Cardiac septum (tissue), 1 donor: Measurements from ENCODE around the gene ABLIM2. TPM values are rescaled to one million over a fixed set of nuclear protein-coding genes. Genes with fewer than 3 reads are reported as not detected.

Experiments
- DNase-seq: peaks from one replicate; pipeline ENCODE4 v3.0.0-alpha.2; 2020; ENCODE audit warnings: low spot score
- intact Hi-C: fragments of 100-400 bp; cut with DNase I; formaldehyde crosslinking; loops from one replicate; pipeline ENCODE4 v1.14.0; 2022
- total RNA-seq: library from RNA; stranded (reverse); fragmentation: NEBNext Ultra II Directional; extraction: Animal tissue kit (Norgen Biotek cat#: 25700); gene quantifications from one replicate; pipeline ENCODE4 v1.2.1, GENCODE V29; 2021
- donor health status: DM: no; HTN: no; CAD: no.

The ABLIM2 gene
- total RNA-seq, 1 donor from 2014 or later = 22.6 TPM

DNA sequence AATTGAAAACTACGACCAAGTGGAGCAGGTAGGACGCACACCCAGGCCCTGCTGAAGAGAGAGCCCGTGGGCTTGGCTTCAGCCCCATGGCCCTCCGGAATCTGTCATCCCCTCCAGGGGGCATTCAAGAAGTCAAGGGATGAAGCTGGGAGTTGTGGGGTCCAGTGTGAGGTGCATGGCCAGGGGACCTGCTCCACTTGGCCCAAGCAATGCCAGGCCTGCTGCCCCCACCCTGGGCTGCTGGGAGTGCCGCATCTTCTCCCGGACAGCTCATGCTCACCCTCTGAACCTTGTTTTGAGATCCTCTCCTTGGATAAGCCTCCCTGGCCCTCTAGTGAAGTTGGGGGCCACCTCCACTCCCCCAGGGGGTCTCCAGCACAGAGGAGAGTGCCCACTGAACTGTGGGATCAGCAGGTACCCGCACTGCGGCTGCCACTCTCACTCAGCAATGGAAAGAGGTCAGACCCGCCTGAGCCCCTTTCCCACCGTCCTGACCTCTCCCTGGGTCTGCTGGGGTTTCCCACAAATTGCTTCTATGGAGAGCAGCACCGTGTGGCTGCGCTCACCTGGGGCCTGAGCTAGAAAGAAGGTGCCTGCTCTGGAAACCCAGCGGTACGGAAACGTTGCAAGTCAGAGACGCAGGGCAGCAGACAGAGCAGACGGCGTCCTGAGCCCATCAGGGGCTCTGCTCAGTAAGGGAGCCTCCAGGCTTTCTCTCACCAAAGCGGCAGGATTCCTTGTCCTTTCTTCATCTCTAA, 5.0 kb upstream of the ABLIM2 start:
- intact Hi-C loops = no loop called here
- DNase-seq = no peak

DNA sequence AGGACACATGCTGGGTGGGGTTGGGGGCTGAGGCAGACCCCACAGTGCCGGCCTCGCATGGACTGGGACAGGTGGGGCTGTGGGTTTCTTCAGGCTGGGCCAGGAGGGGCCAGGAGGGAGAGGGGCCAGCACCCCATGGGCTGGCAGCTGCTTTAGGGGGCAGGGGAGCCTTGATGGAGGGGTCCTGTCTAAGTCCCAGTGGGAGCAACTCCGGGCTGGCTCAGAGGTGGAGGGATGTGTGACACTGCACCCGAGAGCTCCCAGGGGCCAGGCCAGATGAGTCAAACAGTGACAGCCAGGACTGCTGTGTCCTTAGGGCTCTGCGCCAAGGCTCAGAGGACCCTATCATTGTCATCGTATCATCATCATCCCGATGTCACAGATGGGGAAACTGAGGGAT, 4.4 kb upstream of the ABLIM2 start:
- DNase-seq = no peak
- intact Hi-C loops = no loop called here

DNA sequence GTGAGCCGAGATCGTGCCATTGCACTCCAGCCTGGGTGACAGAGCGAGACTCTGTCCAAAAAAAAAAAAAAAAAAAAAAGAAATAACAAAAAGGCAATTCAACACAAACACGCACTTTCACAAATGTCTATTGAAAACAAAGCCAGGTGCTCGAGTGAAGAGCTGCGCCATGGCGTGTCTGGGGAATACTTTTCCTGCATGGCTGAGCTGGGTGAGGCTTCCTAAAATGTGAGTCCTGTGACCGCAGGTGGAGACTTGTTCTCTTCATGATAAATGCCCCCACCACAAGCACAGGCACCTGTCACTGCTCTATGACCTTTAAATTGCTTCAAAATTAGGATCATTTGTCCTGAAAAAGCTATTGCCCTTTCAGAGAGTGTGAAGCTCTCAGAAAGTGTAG, 4.0 kb upstream of the ABLIM2 start:
- DNase-seq = no peak
- intact Hi-C loops = no loop called here

DNA sequence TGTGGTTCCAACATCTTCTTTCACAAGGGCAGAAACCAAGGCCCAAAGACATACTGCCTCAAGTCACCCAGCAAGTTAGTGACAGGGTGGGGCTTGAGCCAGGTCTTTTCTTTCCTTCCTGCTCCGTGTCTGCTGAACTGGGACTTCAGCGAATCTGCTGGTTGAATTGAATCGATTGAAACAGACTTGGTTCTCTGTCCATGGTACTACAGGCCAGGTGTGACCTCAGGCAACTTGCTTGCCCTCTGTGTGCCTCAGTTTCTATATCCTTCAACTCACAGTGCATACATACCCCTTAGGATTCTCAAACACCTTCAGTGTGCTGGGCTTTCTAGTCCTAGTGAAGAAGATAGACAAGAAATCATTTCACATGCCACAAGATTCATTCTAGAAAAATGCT, 2.0 kb upstream of the ABLIM2 start:
- intact Hi-C loops = no loop called here
- DNase-seq = no peak

DNA sequence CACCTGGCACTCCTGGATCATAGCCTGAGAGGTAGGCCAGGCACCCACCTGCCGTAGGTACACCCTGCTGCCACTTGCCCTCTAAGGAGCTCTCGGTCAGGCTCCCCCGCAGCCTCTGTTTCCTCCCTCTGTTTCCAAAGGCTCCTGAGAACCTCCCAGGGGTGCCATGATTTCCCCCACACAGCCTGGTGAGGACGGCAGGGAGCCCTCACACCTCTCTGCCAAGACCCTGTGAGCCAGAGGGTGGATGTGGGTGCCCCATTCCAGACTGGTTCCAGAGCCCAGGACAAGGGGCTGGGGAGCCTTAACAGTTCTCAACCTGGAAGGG, 1.6 kb upstream of the ABLIM2 start:
- intact Hi-C loops = no loop called here
- no peak for DNase-seq

DNA sequence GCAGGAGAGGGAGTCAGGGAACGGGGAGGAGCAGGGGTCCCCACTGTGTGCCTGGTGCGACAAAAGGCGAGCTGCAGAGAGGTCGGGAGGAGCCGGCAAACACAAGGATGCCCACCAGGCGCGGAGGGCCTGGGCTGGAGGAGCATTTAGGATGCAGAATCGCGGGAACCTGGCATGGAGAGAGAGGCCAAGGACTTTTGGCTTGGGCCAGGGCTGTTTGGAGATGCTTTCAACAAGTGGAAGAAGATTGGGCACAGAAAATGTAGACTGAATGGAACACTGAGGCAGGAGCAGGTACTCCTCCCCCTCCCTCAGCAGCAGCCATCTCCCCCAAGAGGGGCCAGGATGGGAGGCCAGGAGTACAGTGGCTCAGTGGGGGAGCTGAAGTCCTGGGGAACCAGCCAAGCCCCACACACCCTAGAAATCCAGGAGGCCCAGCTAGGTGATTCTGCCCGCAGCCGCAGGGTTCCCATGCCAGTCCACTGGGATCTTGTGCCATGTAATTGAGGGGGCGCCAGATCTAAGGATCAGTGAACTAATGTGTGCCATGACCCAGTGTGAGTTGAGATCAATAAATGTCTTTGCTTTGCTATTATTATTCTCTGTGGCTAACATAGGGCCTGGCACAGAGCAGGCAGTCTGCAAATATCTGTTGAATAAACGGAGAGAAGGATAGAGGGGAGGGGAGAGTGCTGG, 1.1 kb upstream of the ABLIM2 start:
- no peak for DNase-seq
- intact Hi-C loops = loop anchor here (5.0 kb wide), 1 partner anchor 107 kb away; no protein-coding TSS in a partner anchor

DNA sequence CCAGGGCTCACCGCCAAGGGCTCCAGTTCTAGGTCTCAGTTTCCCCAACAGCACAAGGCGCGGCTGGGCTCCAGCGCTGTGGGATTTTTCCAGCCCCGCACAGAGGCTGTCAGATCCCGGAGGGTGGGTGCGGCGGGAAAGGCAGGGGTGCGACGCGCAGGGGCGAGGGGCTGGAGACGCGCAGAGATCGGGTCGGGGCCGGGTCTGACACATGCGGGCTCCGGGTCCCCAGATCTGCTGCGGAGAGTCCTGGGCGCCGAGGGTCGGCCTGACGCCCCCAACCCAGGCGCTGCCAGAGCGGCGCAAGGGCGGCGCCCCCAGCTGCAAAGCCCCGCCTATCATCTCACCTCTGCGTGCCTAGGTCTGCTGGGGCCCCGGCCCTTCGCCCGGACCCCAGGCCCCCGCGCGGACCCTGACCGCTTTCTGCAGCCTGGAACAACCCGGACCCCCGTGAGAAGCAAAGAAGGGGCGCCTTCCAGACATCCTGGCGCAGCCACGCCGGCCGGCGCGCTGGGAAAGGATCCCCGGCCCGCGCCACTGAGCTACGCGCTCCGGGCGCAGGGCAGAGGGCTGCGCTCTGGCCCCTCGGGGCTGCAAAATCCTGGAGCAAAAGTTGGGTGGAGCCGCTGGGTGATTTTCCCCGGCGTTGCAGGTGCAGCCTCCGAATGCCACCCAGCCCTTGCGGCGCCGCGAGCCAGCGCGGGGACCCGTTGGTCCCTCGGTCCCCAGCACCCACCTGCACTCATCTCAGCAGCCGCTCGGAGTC, 486 bp downstream of the ABLIM2 start:
- intact Hi-C loops = loop anchor here (5.0 kb wide), 1 partner anchor 106 kb away; no protein-coding TSS in a partner anchor
- DNase-seq = no peak

DNA sequence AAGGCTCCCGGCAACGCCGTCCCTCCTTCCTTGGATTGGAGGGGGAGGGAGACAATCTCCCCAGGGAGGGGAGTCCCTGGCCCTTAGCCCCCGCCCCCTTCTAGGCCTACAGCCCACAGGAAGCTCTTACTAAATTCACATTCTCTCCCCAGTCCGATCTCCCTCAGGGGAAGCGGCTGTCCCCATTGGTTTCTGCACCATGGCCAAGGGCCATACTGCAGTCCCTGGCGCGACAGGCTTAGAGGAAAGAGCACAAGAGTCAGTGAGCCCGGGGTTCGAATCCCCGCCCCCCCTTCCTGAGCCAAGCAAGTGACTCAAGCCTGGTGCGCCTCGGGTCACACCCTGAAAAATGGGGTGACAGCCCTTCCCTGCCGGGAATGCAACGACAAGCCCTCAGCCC, 1.1 kb downstream of the ABLIM2 start:
- no peak for DNase-seq
- intact Hi-C loops = loop anchor here (5.0 kb wide), 1 partner anchor 105 kb away; no protein-coding TSS in a partner anchor

DNA sequence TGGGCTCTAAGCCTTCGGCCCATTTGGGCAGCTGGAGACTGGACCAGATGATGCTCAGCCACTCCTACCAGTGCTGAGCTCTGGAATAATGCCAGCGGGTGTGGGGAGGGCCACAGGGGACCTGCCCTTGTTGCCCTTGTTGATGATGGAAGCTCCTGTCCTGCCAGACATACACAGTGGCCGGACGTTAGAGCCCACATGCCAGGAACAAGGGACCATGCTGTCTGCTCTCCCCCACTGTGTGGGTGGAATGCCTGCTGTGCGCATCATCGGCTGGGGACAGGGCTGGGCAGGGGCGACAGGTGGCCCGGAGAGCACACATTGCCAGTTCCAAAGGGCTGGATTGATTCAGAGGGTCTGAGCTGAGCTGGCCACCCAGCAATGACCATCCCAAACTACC, 2.0 kb downstream of the ABLIM2 start:
- DNase-seq = no peak

DNA sequence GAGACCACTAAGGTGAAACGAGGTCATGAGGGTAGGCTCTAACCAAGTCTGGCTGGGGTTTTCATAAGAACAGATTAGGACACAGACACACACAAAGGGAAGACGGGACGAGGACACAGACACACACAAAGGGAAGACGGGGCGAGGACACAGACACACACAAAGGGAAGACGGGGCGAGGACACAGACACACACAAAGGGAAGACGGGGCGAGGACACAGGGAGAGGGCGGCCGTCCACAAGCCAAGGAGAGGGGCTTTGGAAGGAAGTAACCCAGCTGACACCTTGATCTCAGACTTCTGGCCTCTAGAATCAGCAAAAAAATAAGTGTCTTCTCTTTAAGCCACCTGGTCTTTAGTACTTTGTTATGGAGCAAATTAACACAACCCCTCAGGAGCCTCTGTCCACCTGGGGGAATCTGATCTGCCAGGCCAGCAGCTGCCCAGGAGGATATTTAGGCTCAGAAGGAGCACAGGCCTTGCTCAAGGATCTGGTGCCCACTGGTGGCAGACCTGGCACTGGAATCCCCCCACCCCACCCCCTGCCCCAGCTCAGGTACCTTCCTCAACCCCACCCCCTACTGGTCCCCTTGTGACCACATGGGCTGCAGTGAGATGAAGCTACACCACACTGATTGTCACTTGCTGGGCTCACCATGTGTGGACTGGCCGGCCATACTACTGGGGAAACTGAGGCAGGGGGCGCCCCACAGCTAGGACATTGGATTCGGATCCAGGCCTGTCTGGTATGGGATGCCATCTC, 2.8 kb downstream of the ABLIM2 start:
- intact Hi-C loops = loop anchor here (5.0 kb wide), 1 partner anchor 104 kb away; no protein-coding TSS in a partner anchor
- no peak for DNase-seq

More for the DNA sequence above, 2.0 kb downstream of the ABLIM2 start:
- intact Hi-C loops = loop anchor here (5.0 kb wide), 1 partner anchor 104 kb away; no protein-coding TSS in a partner anchor

DNA sequence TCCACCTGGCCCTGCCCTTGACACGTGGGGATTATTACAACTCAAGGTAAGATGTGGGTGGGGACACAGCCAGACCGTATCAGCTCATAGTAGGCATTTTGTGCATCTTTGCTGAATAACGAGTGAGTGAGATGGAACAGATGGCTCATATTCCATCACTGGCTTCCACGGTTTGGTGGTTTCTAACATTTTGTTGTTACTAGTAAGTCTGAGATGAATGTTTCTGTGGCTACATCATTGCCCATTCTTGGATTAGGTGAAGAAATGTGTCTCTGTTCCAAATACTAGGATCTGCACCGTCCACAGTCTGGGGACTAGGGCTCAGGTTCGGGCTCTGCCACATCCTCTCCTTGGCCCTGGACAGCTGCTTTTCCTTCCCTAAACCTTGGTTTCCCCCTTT, 3.6 kb downstream of the ABLIM2 start:
- no peak for DNase-seq
- intact Hi-C loops = loop anchor here (5.0 kb wide), 1 partner anchor 103 kb away; no protein-coding TSS in a partner anchor

DNA sequence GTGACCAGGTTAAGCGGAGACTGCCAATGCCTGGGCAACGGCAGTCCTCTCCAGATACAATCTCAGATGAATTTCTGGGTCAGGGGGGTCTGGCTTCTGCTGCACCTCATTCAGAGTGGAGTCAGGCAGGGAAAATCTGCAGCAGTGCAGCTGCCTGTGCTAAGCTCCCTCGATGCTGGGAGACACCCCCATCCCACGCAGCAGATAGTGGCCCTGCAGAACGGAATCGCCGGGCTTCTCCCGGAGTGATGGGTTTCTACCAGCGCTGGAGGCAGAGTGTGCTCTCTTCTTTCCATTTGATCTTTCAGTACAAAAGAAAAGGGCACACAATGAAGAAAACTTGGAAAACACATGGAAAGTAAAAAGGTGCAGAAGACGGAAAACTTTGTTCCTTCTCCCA, 5.2 kb downstream of the ABLIM2 start:
- DNase-seq = no peak
- intact Hi-C loops = no loop called here

DNA sequence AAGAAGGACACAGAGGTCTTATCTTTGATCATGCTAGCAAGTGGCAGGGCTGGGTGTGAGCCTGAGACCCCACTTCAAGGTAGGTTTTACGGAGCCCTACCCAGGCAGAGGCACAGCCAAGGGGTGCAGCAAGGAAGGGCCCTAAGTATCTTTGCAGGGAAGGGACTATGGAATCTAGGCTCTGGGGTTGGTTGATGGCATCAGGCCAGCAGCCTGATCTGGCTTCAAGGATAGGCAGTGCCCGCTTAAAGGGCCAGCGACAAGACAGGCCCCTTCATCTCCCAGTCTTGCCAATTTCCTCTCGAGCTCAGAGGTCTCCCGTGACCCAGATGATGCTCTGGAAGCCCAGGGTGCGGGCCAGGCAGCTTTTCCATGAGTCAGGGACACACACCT, 5.8 kb downstream of the ABLIM2 start:
- intact Hi-C loops = no loop called here
- no peak for DNase-seq

DNA sequence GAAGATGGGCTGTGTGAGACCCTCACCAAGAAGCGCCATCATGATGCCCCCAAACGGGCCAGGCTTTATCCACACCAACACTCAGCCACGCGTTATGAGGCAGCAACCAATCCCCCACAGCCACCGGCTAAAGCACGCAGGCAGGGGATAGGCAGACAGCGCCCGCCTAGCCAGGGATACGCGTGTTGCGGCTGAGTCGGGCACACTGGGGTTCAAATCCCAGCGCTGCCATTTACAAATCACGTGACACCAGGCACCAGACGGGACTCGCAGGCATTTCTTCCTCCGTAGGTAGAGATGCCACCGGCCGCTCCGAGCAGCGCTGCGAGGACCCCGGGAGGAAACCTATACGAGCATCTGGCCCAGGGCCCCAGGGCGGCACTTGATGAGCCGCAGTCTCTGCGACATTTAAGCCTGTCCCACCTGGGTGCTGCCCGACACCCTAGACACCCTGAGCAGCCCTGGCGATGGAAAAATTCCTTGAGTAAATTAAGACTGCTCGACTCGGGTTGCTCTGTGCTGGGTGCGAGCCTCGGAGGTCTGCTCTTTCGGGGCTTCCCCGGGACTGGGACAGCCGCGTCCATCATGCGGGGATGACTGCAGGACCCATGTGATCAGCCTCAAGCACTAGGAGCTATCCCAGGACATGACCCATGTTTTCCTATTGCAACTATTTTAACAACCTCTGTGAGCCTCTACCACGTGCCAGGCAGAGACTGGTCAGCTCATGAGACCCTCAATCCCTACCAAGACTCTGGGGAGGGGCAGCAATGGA, 6.3 kb downstream of the ABLIM2 start:
- no peak for DNase-seq
- intact Hi-C loops = no loop called here

DNA sequence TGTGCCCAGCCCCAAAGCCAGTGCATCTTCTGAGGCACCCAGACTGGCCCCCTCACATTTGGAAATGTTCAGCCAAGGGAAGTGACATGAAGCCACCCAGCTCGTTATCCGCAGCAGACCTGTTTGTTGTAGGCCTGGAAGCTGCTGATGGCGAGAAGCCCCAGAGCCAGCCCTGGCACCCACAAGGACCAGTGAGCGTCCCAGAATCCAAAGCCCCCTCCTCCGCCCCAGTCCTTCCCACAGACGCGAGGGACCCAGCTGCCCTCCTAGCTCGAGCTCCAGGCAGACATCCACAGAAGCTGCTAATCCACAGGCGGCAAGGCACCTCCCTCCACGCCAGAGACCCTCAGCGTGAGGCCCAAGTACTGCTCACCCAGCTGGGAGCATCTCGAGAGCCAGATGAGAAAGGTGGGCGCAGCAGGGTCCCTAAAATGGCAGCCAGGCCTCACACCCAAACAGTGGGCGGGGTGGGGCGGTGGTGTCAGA, 7.4 kb downstream of the ABLIM2 start:
- intact Hi-C loops = no loop called here
- no peak for DNase-seq

DNA sequence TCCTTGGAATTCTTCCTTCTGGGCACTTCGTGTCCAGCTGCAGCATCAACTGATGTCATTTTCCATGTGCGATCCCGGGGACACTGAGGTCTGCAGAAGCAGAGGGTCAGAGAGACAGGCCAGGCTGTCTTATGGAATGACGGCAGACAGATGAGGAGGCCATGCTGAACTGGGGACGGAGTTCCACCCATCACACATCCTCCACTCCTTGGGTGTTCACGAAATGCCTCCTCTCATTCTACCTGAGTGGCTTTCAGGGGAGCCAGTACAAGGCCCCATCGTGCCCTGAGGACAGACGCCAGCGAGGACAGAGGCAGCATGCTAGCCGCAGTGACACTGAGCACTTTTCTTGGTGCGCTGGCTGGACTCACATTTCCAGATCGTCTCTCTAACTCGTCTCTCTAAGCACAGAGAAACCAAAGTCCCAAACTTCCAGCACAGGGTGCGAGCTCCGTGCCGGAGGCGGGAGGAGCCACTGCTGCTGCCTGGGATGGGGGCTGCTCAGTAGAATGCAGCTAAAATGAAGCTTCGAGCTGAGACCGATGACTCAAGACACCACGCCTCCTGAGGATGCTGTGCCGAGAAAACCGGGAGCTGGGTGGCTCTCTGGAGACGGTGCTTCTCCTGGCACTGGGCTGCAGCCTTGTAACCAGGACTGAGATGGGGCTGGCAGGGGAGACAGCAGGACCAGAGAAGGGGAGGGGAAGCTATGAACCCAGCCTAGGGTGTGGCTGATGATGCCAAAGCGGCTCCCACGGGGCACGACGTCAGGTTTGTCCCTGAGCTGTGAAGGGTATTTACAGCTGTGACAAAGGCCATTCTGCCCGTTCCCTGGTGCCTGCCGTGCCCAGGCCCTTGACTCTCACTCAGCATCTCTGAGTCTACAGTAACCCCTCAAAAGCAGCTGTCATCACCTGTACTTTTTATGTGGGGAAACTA, 8.2 kb downstream of the ABLIM2 start:
- no peak for DNase-seq
- intact Hi-C loops = no loop called here

DNA sequence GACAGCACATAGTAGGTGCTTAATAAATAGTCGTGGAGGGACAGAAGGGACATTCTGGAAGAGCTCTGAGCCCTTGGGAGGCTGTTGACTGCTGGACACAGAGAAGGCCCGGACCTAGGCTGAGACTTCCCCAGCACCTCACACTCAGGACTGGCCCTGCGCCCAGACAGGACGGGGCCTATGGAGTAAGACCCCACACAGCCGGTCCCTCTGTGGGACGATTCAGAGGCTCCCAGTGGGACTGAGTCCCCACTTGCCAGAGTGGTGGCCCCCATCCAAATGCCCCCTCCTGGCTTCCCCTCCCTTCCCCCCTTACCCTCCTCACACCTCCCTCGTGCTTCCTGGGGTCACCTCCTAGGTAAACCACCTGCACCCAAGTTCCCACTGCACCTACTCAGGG, 8.9 kb downstream of the ABLIM2 start:
- no peak for DNase-seq
- intact Hi-C loops = no loop called here
